ENCODE data around the gene MYT1.

MYT1 gene

GRCh38 chr20:64196309-64196708, 32.1 kb downstream of the MYT1 start:
- DNase-seq: no peak

GRCh38 chr20:64196847-64197306, 32.6 kb downstream of the MYT1 start:
- no peak for DNase-seq

GRCh38 chr20:64198347-64198746, 34.1 kb downstream of the MYT1 start:
- no peak for DNase-seq

- DNase-seq: no peak
Measured at GRCh38 chr20:64199395-64199794, 35.1 kb downstream of the MYT1 start.

- DNase-seq: no peak
Measured at GRCh38 chr20:64200740-64201139, 36.5 kb downstream of the MYT1 start.

GRCh38 chr20:64201653-64202052, 37.4 kb downstream of the MYT1 start:
- DNase-seq: no peak

- DNase-seq: no peak
Measured at GRCh38 chr20:64203037-64203777, 39.0 kb downstream of the MYT1 start.

- DNase-seq: no peak
Measured at GRCh38 chr20:64205611-64206026, 41.4 kb downstream of the MYT1 start.

GRCh38 chr20:64206614-64207013, 42.4 kb downstream of the MYT1 start:
- no peak for DNase-seq

GRCh38 chr20:64207641-64208590, 43.7 kb downstream of the MYT1 start:
- no peak for DNase-seq

- DNase-seq: no peak
Measured at GRCh38 chr20:64209148-64209547, 44.9 kb downstream of the MYT1 start.

- no peak for DNase-seq
Measured at GRCh38 chr20:64210656-64211369, 46.6 kb downstream of the MYT1 start.

GRCh38 chr20:64211874-64212658, 47.8 kb downstream of the MYT1 start:
- DNase-seq: no peak

- no peak for DNase-seq
Measured at GRCh38 chr20:64212755-64213154, 48.5 kb downstream of the MYT1 start.

- DNase-seq: no peak
Measured at GRCh38 chr20:64214113-64214512, 49.9 kb downstream of the MYT1 start.

GRCh38 chr20:64214952-64215351, 50.7 kb downstream of the MYT1 start:
- no peak for DNase-seq

GRCh38 chr20:64216036-64216435, 51.8 kb downstream of the MYT1 start:
- DNase-seq: no peak

GRCh38 chr20:64216910-64217309, 52.7 kb downstream of the MYT1 start:
- DNase-seq: no peak

- DNase-seq: no peak
Measured at GRCh38 chr20:64217539-64218221, 53.4 kb downstream of the MYT1 start.

GRCh38 chr20:64219202-64219601, 55.0 kb downstream of the MYT1 start:
- no peak for DNase-seq

GRCh38 chr20:64219730-64220129, 55.5 kb downstream of the MYT1 start:
- no peak for DNase-seq

GRCh38 chr20:64220420-64220819, 56.2 kb downstream of the MYT1 start:
- no peak for DNase-seq
